Body of pancreas (tissue), 4 donors: Measurements from ENCODE around the gene LTBP4.

Experiments used
- POLR2A ChIP-seq, 3 donors: fragments of 450-650 bp; IDR thresholded peaks; one replicate each; pipeline ENCODE4 v1.6.1; 2016; ENCODE audit warnings: antibody characterized with exemption in 3 of 3, mild to moderate bottlenecking in 2 of 3
- TF ChIP-seq, protein P1 (sequence below), 7 experiments: fragments of 450-650 bp in 4 of 7; fragments of 200-600 bp in 3 of 7; sonication (generic) in 3 of 7; IDR thresholded peaks; one replicate each; pipeline ENCODE4 v1.5.1; 2016 to 2019; ENCODE audit warnings: antibody characterized with exemption in 7 of 7

GRCh38 chr19:40663695-40664692, 62.8 kb downstream of the LTBP4 start:
- TF ChIP-seq, protein P1, sequence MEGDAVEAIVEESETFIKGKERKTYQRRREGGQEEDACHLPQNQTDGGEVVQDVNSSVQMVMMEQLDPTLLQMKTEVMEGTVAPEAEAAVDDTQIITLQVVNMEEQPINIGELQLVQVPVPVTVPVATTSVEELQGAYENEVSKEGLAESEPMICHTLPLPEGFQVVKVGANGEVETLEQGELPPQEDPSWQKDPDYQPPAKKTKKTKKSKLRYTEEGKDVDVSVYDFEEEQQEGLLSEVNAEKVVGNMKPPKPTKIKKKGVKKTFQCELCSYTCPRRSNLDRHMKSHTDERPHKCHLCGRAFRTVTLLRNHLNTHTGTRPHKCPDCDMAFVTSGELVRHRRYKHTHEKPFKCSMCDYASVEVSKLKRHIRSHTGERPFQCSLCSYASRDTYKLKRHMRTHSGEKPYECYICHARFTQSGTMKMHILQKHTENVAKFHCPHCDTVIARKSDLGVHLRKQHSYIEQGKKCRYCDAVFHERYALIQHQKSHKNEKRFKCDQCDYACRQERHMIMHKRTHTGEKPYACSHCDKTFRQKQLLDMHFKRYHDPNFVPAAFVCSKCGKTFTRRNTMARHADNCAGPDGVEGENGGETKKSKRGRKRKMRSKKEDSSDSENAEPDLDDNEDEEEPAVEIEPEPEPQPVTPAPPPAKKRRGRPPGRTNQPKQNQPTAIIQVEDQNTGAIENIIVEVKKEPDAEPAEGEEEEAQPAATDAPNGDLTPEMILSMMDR (IDR thresholded peaks at IDR 0.05), result no peak
- TF ChIP-seq POLR2A (IDR thresholded peaks at IDR 0.05), result peak in 1 of 3 donors; percentile 4
